AG10803 (cell line): ENCODE measurements around the gene CCDC93.
"Not testable (repeated sequence)": the region's sequence is repeated elsewhere in the genome, so short reads cannot be mapped to it uniquely, and the experiment has no call there.

Experiments used
- DNase-seq: peaks from one replicate; pipeline ENCODE4 v3.0.0; 2010; ENCODE audit warnings: low read depth
- H3K4me3 ChIP-seq: 2 replicates; pipeline ENCODE4 v1.5.1; 2011; ENCODE audit warnings: mild to moderate bottlenecking, low read length, control low read depth
- TF ChIP-seq, protein P1 (sequence below): conservative IDR thresholded peaks from 2 replicates; pipeline ENCODE4 v1.5.1; 2011; ENCODE audit warnings: mild to moderate bottlenecking, low read length, control low read depth, inconsistent platforms

The CCDC93 gene

DNA sequence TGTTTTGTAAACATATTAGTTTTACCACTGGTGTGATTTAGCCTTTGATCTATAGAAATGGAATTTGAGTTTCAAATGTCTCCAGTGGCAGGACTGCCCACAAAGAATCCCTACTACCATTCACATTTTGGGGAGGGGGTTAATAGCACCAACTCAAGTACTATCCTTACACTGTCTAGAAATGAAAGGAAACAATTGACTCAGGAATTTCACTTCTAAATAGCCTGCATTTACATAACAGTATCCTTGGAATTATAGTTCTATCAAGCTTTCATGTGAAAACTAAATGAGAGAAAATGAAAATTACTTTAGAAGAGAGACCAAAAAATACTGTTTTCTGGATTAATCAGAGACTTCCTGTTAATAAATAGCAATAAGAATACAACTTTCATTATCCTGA lies 7.5 kb upstream of the CCDC93 start:
- no peak for DNase-seq
- no peak overlapping the region for H3K4me3 ChIP-seq
- TF ChIP-seq, protein P1, sequence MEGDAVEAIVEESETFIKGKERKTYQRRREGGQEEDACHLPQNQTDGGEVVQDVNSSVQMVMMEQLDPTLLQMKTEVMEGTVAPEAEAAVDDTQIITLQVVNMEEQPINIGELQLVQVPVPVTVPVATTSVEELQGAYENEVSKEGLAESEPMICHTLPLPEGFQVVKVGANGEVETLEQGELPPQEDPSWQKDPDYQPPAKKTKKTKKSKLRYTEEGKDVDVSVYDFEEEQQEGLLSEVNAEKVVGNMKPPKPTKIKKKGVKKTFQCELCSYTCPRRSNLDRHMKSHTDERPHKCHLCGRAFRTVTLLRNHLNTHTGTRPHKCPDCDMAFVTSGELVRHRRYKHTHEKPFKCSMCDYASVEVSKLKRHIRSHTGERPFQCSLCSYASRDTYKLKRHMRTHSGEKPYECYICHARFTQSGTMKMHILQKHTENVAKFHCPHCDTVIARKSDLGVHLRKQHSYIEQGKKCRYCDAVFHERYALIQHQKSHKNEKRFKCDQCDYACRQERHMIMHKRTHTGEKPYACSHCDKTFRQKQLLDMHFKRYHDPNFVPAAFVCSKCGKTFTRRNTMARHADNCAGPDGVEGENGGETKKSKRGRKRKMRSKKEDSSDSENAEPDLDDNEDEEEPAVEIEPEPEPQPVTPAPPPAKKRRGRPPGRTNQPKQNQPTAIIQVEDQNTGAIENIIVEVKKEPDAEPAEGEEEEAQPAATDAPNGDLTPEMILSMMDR: no peak

DNA sequence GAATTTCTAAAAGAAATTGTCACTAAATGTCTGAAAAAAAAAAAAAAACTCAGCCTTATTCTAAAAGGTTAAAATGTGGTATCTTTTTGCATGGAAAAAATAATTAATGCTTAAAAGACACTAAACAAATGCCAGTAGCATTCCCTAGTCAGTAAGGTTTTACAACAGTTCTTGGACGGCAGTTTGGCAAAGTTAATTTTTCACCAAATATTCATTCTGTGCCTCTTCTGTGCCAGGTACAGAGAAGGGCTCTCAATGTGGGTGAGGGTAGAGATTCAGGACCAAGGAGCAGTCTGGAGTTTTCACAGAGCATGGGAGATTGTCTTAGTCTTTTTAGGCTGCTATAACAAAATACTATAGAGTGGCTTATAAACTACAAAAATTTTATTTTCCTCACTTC lies 6.0 kb upstream of the CCDC93 start:
- DNase-seq: no peak
- TF ChIP-seq, protein P1: no peak
- H3K4me3 ChIP-seq: no peak overlapping the region

DNA sequence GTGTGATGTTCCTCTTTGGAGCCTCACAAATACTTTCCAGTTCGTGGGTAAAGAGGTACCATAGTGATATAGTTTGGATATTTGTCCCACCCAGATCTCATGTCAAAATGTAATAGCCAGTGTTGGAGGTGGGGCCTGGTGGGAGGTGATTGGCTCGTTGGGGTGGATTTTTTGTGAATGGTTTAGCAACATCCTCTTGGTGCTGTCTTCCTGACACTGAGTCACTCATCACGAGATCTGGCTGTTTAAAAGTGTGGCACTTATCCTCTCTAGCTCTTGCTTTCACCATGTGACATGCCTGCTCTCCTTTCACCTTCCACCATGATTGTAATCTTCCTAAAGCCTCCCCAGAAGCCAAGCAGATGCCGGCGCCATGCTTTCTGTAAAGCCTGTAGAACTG lies 3.0 kb upstream of the CCDC93 start:
- no peak overlapping the region for H3K4me3 ChIP-seq
- no peak for DNase-seq
- TF ChIP-seq, protein P1: no peak

DNA sequence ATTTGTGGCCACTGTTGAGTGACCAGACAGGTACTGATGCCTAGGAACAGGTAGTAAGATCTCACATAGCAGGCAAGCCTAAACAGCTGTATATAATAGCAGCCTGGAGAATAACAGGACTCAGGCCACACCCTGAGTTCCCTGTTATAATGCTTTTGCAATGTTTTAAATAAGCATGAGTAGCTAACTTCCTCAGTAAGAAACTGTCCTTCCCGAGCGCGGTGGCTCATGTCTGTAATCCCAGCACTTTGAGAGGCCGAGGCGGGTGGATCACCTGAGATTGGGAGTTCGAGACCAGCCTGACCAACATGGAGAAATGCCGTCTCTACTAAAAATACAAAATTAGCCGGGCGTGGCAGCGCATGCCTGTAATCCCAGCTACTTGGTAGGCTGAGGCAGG lies 1.9 kb upstream of the CCDC93 start:
- DNase-seq, H3K4me3 ChIP-seq: not testable (repeated sequence)

DNA sequence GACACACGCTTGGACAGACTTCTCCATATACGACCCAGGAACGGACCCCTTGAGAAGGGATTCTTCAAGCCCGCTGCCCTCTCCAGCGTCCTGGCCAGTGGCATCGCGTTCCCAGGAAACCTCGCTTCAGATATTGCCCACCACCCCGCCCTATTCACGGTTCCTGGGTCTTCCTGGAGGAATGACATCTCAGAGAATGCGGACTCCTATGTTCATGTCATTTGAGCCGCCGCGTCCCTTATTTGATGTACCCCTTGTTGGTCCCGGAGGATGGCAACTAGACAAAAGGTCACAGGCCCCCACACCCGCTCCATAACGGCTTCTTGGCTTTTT lies 588 bp upstream of the CCDC93 start:
- TF ChIP-seq, protein P1: no peak
- H3K4me3 ChIP-seq: peak overlapping the region; percentile 94
- no peak for DNase-seq

DNA sequence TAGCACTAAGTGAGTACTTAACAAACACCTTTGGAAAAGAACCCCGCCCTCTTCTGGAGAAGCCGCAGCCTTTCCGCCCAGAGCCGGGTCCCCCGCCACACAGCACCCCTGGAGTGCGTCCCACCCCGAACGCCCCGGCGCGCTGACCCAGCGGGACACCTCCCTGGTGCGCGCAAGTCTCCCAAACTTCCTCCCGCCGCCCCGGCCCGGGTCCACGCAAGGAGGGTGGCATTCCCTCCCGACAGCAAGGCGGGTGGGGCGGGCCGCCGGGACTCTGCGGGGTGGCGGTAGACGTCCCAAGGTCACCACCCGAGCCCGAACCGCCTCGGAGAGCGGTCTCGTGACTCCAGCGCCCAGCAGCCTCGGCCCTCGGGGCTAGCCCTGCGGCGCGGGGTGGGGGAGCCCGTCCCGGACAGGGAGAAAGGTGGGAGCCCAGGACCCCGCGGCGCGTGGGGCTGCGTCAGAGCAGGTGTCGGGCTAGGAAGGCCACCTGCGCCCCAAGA lies 598 bp downstream of the CCDC93 start:
- peak; percentile 25 for DNase-seq
- H3K4me3 ChIP-seq: peak overlapping the region; percentile 94
- TF ChIP-seq, protein P1: no peak

DNA sequence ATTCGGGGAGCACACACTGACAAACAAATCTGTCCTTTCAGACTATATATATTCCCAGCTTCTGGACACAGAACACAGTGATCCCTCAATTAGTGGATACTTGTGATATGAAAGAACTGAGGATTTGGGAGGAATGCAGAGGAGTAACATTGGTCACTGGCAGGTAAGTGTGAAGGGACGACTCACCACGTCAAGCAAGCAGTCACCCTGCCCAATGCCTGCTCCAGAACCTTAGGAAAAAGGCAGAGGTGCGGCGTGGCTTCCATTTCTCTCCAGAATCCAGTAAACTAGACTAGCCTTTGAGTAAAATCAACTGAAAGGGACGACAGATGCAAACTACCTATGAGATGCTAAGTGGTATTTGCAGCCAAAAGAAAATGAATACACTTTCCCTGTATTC lies 1.1 kb downstream of the CCDC93 start:
- TF ChIP-seq, protein P1: no peak
- no peak for DNase-seq
- peak overlapping the region; percentile 94 for H3K4me3 ChIP-seq

DNA sequence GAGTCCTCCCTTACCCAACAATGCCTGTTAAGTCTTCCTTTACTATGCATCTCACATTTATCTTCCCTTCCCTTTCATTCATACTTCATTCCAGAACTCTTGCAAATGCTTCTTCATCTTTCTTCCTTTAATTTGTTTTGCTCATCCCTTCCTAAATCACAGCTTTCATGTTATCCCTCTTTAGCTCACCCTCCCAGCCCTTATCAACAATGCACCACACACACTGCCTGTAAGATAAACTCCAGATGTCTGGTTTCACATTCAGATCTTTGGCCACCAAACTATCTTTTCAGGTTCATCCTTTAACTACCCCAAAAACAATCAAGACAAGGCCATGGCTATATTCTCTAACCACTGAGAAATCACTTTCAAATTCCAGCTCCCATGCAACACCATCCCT lies 3.4 kb downstream of the CCDC93 start:
- no peak for DNase-seq
- TF ChIP-seq, protein P1: no peak
- no peak overlapping the region for H3K4me3 ChIP-seq
